Endothelial cell (in vitro differentiated cells): ENCODE measurements around the gene SLC6A13. TPM values are rescaled to one million over a fixed set of nuclear protein-coding genes. Genes with fewer than 3 reads are reported as not detected.

Experiments
- DNase-seq: peaks from one replicate; pipeline ENCODE4 v3.0.0; 2021; ENCODE audit warnings: low spot score
- H3K27ac Mint-ChIP-seq: one replicate; pipeline ENCODE4 v1.8.0; 2021; ENCODE audit warnings: mixed read lengths, inconsistent platforms; ENCODE audit not compliant: unreplicated experiment
- H3K27me3 Mint-ChIP-seq: one replicate; pipeline ENCODE4 v1.8.0; 2021; ENCODE audit warnings: mild to moderate bottlenecking, moderate library complexity, mixed read lengths, inconsistent platforms; ENCODE audit not compliant: unreplicated experiment
- H3K36me3 Mint-ChIP-seq: one replicate; pipeline ENCODE4 v1.8.0; 2021; ENCODE audit warnings: mild to moderate bottlenecking, low read depth, mixed read lengths, inconsistent platforms; ENCODE audit not compliant: unreplicated experiment
- H3K4me1 Mint-ChIP-seq: one replicate; pipeline ENCODE4 v1.8.0; 2021; ENCODE audit warnings: mild to moderate bottlenecking, mixed read lengths, inconsistent platforms; ENCODE audit not compliant: unreplicated experiment
- H3K4me3 Mint-ChIP-seq: one replicate; pipeline ENCODE4 v1.8.0; 2021; ENCODE audit warnings: mild to moderate bottlenecking, mixed read lengths, inconsistent platforms; ENCODE audit not compliant: unreplicated experiment
- H3K9me3 Mint-ChIP-seq: one replicate; pipeline ENCODE4 v1.8.0; 2021; ENCODE audit warnings: mixed read lengths, inconsistent platforms; ENCODE audit not compliant: unreplicated experiment
- total RNA-seq: library from RNA; stranded (reverse); fragmentation: NEBNext Ultra II Directional; extraction: Animal tissue kit (Norgen Biotek cat#: 25700); gene quantifications from one replicate; pipeline ENCODE4 v1.2.1, GENCODE V29; 2021; ENCODE audit not compliant: unreplicated experiment
- TF ChIP-seq, protein P1 (sequence below): fragments of 200-600 bp; sonication (generic); IDR thresholded peaks from one replicate; pipeline ENCODE4 v1.5.0; 2021; ENCODE audit warnings: antibody characterized with exemption; ENCODE audit not compliant: unreplicated experiment

SLC6A13 gene
- total RNA-seq, 1 donor from 2014 or later: 0.90 TPM

DNA sequence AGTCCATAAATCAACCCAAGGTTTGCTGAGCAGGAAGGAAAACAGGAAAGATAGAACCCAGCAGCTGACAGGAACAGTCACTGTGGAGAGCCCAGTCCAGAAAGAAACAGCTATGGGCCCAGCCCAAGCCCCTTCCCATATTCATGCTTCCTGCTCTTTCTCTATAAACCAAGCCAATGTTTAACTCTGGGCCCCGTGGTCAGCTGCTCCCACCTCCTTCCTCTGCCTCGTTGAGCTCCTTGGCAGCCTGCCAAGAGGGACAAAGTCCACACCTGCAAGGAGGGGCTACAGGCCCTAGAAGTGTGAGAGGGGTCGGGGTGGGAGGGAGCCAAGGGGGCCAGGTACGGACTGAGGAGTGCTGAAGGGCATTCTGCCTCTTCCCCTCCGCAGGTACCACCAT, 10.0 kb downstream of the SLC6A13 start:
- H3K36me3 Mint-ChIP-seq: no peaks in the 10 kb centered on the region
- no peak for DNase-seq
- H3K4me1 Mint-ChIP-seq: peaks cover 27% of the 10 kb centered on the region
- peaks cover 2% of the 10 kb centered on the region for H3K27me3 Mint-ChIP-seq
- H3K27ac Mint-ChIP-seq: peak overlapping the region; percentile 28
- TF ChIP-seq, protein P1, sequence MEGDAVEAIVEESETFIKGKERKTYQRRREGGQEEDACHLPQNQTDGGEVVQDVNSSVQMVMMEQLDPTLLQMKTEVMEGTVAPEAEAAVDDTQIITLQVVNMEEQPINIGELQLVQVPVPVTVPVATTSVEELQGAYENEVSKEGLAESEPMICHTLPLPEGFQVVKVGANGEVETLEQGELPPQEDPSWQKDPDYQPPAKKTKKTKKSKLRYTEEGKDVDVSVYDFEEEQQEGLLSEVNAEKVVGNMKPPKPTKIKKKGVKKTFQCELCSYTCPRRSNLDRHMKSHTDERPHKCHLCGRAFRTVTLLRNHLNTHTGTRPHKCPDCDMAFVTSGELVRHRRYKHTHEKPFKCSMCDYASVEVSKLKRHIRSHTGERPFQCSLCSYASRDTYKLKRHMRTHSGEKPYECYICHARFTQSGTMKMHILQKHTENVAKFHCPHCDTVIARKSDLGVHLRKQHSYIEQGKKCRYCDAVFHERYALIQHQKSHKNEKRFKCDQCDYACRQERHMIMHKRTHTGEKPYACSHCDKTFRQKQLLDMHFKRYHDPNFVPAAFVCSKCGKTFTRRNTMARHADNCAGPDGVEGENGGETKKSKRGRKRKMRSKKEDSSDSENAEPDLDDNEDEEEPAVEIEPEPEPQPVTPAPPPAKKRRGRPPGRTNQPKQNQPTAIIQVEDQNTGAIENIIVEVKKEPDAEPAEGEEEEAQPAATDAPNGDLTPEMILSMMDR: no peak
- no peaks in the 10 kb centered on the region for H3K9me3 Mint-ChIP-seq
- no peak overlapping the region for H3K4me3 Mint-ChIP-seq

DNA sequence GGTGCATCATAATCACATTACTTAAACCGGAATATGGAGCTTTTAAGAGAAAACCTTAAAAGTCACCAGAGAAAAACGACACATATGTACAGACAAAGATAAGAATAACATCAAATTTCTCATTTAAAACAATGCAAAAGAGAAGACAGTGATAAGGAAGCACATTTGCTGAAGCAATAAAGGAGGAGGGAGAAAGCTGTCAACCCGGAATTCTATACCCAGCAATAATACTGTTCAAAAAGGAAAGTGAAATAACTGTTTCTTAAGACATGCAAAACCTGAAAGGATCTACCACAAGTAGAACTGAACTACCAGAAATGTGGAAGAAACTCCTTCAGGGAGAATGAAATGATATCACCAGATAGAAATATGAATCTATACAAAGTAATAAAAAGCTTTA, 15.4 kb downstream of the SLC6A13 start:
- Mint-ChIP-seq H3K9me3 (no peaks in the 10 kb centered on the region), H3K27me3 (no peaks in the 10 kb centered on the region), H3K27ac (no peak overlapping the region), H3K4me1 (peaks cover 3% of the 10 kb centered on the region), H3K4me3 (no peak overlapping the region), H3K36me3 (no peaks in the 10 kb centered on the region)
- no peak for DNase-seq
- TF ChIP-seq, protein P1: no peak

DNA sequence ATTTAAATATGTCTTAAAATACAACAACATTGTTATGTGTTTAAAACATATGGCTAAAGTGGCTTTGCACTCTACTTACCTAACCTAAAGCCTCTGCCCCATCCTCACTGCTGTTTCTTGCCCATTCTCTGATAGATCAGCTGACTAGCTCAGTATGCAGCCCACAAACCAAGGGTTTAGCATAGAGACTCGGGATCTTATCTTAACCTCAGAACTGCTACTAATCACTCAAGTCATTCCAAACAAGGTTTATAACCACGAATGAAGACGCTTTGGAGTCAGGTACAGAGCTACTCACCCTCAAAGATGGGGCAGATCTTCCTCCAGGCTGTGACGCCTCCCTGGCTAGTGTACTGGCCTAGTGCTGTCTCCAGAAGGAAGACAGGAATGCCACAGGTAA, 19.3 kb downstream of the SLC6A13 start:
- peaks cover 3% of the 10 kb centered on the region for H3K36me3 Mint-ChIP-seq
- no peak overlapping the region for H3K4me3 Mint-ChIP-seq
- TF ChIP-seq, protein P1: no peak
- H3K27ac Mint-ChIP-seq: no peak overlapping the region
- H3K27me3 Mint-ChIP-seq: no peaks in the 10 kb centered on the region
- no peak for DNase-seq
- no peaks in the 10 kb centered on the region for H3K4me1 Mint-ChIP-seq
- no peaks in the 10 kb centered on the region for H3K9me3 Mint-ChIP-seq

DNA sequence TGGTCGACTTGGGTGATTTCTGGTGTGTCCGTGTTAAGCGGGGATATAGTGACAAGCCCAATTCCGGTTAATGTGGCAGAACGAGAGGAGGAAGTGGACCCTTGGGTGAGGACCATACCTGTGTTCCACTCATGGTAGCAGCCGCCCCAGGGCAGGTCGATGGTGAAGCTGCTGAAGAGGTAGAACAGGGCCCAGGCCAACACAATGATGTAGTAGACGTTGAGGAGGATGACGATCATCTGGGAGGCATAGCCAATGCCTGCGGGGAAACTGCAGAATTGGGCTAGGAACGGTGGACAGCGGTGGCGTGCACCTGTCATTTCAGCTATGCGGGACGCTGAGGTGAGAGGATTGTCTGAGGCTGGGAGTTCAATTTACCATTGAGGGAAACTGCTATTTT, 20.1 kb downstream of the SLC6A13 start:
- Mint-ChIP-seq H3K36me3 (peaks cover 8% of the 10 kb centered on the region), H3K9me3 (peaks cover 5% of the 10 kb centered on the region), H3K27me3 (no peaks in the 10 kb centered on the region), H3K4me1 (no peaks in the 10 kb centered on the region), H3K4me3 (no peak overlapping the region), H3K27ac (no peak overlapping the region)
- TF ChIP-seq, protein P1: no peak
- DNase-seq: no peak

DNA sequence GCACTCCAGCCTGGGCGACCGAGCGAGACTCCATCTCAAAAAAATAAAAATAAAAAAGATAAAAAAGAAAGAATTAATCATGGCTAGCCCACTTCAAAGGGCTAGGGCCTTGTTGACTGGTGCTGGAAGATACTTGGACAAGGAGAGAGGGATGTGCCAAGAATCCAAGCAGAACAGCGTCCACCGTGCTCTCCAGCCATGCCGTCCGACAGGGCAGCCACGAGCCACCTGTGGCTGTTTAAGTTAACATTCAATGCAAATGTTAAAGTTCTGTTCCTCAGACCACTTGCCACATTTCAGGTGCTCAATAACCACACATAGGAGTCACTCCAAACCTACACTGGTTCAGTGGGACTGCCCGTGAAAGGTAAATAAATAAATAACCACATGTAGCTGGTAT, 21.4 kb downstream of the SLC6A13 start:
- Mint-ChIP-seq H3K4me3 (no peak overlapping the region), H3K9me3 (peaks cover 7% of the 10 kb centered on the region), H3K27ac (no peak overlapping the region), H3K36me3 (peaks cover 13% of the 10 kb centered on the region), H3K27me3 (peaks cover 2% of the 10 kb centered on the region), H3K4me1 (no peaks in the 10 kb centered on the region)
- TF ChIP-seq, protein P1: no peak
- DNase-seq: no peak
